ENCODE data around the gene UQCRHL.
"Not testable (repeated sequence)": the region's sequence is repeated elsewhere in the genome, so short reads cannot be mapped to it uniquely, and the experiment has no call there.

Gene UQCRHL

GRCh38 chr1:15807549-15807948, at the start of gene UQCRHL:
Gene UQCRHL, minus strand, starts transcription at chr1:15807649. Its CDS starts 0 bp downstream, at chr1:15807649.
- DNase-seq: not testable (repeated sequence)

DNA sequence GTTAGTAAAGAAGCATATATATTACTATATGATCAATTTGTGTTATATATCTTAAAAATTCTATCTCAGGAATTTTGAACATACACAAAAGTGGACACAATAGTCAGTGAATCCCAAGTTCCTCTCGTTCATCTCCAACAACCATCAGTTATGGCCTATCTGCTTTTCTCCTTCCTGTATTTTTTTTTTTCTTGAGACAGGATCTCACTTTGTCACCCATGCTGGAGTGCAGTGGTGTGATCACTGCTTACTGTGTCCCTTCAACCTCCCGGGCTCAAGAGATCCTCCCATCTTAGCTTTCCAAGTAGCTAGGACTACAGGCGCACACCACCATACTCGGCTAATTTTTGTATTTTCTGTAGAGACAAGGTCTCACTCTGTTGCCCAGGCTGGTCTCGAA, 49.4 kb upstream of the UQCRHL start:
- no peak for DNase-seq

DNA sequence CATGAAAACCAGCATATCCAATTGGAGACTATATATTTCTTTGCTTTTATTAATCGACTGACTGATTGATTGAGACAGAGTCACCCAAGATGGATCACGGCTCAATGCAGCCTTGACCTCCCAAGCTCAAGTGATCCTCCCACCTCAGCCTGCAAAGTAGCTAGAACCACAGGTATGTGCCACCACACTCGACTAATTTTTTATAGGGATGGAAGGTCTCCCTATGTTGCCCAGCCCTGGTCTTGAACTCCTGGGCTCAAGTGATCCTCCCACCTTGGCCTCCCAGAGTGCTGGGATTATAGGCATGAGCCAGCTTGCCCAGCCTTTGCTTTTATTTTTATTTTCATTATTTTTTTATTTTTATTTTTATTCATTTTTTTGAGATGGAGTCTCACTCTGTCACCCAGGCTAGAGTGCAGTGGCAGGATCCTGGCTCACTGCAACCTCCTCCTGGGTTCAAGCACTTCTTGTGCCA, 45.4 kb upstream of the UQCRHL start:
- DNase-seq: no peak

DNA sequence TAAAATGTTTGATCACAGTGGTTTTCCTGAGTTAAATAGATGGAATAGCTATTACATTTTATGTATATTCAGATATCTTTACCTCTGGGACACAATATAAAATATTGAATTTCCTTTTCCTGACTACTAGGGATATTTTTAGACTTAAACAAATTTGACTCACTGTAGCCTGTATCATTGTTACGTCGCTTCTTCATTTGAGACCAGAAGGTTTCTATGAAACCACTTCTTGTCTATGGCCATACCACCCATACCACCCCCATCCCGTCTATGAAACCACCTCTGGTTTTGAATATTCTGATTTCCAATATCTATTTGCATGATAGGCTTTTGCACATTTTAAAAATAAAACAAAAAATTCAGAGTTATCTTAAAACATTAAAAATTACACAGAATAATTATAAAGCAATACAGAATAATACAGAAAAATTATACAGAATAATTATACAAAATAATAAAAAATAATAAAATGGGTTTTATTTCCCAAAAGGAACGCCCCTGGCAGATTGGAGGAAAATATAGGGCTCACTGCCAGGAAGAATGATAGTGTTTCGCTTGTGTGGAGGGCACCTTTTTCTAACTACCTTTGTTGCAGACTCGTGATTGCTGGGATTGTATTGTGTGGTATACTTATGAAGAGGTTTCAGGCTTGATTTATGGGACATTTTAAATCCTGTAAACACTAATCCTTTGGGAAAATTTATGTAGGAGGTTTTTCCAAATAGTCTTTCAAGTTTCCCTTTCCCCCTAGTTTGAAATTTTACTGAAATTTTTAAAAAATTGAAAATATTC, 44.8 kb upstream of the UQCRHL start:
- DNase-seq: no peak

GRCh38 chr1:15851210-15852035, 44.0 kb upstream of the UQCRHL start:
- no peak for DNase-seq

DNA sequence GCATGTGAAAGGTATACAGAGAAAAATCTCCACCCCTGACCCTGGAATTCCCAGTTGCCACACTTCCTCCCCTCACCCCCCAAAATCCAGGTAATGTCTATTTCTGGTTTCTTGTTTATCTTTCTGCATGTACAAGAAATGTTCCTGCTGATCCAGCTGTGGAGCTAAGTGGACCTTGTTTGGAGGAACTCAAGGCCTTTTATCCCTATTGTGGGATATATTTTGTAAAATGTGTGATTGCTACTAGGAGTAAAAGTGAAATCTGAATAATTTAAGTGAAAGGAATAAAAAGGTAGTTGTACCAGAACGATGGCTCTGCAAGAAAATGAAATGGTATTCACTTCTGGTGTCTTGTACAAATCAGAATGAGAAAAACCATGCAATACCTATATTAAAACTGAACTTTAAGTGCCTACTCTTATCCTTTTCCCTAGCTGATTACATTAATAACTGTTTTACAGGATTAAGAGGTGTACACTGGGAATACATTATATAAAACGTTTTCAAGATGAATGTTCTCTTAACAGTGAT, 43.1 kb upstream of the UQCRHL start:
- no peak for DNase-seq

- DNase-seq: peak; percentile 19
Observed at GRCh38 chr1:15849775-15850324, 42.4 kb upstream of the UQCRHL start.

DNA sequence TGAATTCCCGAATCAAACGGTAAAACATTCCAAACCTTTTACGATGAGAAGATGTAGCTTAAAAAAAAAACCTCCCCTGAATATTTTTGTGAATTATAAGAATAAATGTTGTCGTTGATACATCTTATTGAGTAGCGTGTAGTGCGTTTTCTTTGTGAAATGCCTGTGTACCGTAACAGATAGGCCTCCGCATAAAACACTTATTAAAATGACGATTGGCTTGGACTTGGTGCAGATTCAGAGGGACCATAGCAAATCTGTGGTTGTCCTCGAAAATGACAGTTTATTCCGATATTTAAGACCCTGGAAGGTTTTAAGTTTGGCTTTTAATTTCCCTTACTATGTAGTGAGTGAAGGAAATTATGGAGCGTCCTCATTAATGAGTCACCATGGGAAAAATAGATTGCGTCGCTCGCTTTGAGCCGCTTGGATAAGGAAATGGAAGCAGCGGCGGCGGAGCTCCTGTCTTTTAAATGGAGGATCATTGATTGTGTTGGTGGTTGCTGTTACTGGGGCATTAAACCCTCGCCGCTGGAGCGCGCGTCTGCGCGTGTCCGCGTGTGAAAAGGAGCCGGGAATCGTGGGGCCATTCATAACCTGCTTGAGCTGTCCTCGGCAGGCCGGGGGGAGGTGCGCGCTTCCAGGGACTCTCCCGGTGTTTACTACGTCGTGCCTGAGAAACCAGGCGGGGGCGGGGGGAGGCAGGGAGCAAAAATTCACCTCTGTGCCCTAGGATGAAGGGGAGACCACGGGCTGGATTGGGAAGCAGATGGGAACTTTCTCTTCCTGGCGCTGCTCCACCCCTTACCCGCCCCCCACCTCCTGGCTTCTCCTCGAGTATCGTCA, 41.7 kb upstream of the UQCRHL start:
- peak; percentile 77 for DNase-seq

DNA sequence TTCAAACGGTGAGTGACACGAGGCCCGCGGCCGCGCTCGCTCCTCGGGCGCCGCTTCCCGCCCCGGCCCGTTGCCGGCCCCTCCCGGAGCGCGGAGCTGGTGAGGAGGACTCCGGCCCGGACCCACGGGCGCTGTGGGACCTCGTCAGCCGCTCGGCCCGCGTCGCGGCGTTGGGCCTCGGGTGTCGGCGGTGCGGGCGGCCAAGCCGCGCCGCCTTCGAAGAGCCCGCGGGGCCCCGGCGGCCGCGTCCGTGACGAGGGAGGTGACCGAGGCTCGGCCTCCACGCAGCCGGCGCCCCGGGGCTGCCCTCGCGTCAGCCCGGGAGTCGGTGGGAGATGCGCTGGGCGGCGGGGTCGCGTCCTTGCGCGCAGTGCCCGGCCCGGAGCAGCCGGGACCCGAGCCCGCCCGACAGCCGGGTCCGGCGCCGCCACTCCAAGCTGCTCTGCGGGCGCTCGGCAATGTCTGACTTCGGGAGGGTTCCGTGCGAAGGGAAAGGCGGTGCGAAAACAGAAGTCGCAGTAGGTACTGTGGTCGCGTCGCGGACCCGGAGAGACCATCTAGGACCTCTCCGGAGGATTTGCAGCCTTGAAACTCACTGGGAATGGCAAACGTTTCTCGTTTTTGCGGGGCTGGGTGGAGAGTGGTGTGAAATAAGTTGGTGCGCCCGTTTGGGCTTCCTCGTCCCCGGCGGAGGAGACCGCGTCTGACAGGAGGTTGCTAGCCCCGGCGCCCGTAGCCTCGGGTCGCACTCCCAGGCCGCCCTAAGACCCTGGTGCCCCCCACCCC, 40.9 kb upstream of the UQCRHL start:
- DNase-seq: peak; percentile 48

DNA sequence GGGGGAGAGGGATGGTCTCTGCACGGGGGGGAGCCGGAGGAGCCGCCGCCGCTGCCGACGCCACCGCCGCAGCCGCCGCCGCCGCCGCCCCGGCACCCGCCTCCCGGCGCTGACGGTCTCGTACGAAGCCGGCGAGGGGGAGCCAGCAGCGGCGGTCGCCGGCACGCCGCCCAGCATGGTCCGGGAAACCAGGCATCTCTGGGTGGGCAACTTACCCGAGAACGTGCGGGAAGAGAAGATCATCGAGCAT, 40.4 kb upstream of the UQCRHL start:
- no peak for DNase-seq

DNA sequence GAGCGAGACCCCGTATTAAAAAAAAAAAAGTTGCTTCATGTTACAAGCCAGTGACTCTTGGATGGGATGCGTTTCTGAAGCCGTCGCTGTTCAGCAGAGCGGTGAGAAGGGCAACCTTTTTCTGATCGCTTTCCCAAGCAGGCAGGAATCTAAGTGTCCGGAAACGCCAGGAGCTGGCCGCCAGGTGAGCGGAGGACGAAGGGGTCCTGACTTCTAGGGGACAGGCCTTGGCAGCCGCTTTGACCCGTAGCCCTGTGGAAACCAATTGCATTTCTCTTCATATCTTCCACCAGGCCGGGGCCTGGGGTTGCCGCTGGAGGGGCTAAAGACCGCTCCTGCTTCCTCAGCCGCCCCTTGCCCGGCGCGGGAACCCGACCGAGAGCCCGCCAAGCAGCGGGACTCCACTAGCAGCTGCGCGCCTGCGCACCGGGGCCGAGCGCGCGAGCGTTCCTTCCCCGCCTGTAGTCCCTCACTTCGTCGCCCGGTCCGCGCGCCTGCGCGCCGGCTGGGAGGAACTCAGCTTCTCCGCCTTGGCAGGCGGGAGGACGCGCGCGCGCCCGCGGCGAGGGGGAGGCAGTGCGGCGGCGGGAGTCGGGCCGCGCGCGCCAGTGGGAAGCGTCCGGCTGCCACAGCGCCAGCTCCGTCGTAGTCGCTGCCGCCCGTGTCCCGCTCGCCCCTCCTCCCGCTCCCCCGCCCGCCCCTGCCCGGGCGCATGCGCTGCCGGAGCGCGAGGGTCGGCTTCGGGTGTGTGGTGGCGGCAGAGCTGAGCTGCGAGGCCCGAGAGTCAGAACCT, 39.8 kb upstream of the UQCRHL start, which contains the start of gene SPEN:
SPEN (plus strand) TSS at position 608 of the 793 bp plus-strand sequence. CDS start 361 bp downstream, outside the sequence.
- DNase-seq: peak; percentile 99

DNA sequence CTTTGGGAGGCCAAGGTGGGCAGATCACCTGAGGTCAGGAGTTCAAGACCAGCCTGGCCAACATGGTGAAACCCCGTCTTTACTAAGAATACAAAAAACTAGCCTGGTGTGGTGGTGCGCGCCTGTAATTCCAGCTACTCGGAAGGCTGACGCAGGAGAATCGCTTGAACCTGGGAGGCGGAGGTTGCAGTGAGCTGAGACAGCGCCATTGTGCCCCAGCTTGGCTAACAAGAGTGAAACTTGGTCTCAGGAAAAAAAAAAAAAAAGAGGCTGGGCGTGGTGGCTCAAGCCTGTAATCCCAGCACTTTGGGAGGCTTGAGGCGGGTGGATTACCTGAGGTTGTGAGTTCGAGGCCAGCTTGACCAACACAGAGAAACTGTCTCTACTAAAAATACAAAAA, 38.6 kb upstream of the UQCRHL start:
- not testable (repeated sequence) for DNase-seq

DNA sequence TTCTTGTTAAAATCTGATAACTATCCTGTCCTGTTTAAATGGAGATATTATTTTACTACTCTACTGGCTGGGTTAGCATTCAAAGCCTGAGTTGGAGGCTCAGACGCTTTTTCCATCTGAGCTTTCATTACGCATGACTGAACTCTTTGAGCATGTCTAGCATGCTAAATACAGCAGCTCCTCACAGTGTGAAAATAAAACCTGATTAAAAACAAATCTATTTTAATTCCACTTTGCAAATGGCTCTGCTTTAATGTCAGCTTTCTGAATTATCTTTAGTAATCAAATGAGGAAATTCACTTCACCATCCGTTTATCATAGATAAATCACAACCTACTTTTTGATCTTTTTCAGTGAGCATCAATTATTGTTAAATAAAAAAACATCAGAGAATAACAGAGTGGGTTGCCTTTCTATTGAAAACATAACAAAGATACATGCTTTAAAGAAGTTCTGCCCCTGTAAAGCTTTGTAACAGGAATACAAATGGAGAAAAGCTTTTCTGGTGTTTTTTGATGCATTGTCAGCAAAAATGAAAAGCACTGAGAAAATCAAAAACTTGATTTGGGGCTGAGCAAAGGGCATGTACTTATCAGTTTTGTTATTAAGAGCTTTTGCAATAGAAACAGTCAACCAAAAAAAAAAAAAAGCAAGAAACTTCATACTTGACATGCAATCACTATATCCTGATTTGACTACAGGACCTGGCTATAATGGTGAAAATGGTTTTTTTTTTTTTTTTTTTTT, 36.5 kb upstream of the UQCRHL start:
- no peak for DNase-seq

- no peak for DNase-seq
Observed at GRCh38 chr1:15838721-15839120, 31.3 kb upstream of the UQCRHL start.

- no peak for DNase-seq
Observed at GRCh38 chr1:15837931-15838330, 30.5 kb upstream of the UQCRHL start.

DNA sequence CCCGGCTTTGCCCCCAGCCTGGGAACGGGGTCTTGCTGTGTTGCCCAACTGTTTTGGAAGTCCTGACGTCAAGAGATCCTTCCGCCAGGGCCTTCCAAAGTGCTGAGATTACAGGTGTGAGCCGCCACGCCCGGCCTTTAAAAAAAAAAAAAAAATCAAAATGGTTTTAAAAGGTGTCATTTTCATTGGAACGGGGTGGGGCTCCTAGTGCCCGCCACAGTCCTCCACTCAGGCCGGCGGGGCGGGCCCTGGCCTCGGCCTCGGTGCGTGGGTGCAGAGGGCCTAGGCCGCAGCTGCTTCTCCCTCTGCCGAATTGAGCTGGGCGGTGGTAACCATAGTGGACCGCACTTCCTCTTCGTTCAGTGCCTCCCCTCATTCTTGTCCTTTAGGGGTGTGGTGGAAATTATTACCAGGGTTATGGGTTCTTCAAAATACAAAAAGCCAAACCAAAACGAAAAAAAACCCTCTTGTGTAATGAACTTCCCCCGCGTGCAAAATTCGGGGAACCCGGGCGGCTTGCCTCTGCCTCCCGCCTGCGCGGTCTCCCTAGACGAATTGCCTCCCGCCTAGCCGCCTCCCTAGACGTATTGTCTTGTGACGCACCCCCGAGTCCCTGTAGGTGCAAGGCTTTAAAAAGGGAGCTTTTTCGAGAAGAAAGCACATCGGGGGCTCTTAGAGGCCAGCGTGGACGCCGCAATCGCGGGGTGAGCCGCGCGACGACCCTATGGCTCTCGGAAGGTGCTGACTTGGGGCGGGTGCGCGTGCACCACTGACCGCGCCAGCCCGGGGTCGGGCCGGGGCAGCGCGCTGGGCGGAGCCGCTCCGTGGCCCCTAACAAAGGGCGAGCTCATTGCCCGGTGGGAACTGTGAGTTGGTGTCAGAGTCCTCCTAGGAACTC, 29.6 kb upstream of the UQCRHL start:
- DNase-seq: peak; percentile 68

DNA sequence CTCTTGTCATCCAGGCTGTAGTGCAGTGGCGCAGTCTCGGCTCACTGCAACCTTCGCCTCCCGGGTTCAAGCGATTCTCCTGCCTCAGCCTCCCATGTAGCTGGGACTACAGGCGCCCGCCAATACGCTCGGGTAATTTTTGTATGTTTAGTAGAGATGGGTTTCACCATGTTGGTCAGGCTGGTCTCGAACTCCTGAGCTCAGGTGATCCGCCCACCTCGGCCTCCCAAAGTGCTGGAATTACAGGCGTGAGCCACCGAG, 29.0 kb upstream of the UQCRHL start:
- DNase-seq: not testable (repeated sequence)

GRCh38 chr1:15835741-15836510, 28.5 kb upstream of the UQCRHL start:
- DNase-seq: peak; percentile 99
